8988T (cell line): Measurements from ENCODE around the gene REEP2.
A peak's percentile ranks its signal among the peaks of the same experiment; 100 is the strongest.
"Not testable (repeated sequence)": the region's sequence is repeated elsewhere in the genome, so short reads cannot be mapped to it uniquely, and the experiment has no call there.

Experiments
- DNase-seq: peaks from one replicate; pipeline ENCODE4 v3.0.0; 2011

The REEP2 gene, protein sequence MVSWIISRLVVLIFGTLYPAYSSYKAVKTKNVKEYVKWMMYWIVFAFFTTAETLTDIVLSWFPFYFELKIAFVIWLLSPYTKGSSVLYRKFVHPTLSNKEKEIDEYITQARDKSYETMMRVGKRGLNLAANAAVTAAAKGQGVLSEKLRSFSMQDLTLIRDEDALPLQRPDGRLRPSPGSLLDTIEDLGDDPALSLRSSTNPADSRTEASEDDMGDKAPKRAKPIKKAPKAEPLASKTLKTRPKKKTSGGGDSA

DNA sequence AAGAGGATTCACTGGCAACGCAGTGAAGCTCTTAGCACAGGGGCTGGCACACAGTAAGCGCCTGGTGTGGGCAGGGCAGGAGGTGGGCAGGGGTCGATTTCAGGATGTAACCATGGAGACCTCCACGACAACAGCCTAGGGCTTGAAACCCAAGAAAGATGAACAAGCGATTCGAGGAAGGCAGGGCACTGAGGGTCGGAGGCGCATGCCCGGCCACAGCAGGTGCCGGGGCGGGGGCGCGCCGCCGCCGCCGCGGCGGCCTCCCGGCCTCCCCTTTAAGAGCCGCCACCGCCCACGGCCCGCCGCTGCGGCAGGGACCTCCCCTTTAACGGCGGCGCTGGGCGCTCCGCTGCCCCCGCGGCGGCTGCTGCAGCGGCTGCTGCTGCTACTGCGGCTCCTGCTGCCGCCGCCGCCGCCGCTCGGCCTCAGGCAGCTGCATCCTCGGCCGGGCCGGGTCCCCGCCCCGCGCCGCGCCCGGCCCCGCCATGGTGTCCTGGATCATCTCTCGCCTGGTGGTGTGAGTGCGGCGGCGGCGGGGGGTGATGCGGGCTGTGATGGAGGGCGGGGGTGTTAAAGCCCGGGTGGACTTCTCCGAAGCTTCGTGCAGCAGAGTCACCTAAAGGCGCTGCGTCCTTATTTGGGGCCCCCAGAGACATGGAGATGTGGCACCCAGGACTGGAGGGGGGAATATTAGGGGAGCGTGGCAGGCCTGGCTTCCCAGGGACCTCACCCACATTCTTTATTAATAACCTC is at the start of gene REEP2:
TSS of gene REEP2 (plus strand) at position 334 of the 753 bp plus-strand sequence. CDS start at position 486, 152 bp downstream.
- peak; percentile 84 for DNase-seq

DNA sequence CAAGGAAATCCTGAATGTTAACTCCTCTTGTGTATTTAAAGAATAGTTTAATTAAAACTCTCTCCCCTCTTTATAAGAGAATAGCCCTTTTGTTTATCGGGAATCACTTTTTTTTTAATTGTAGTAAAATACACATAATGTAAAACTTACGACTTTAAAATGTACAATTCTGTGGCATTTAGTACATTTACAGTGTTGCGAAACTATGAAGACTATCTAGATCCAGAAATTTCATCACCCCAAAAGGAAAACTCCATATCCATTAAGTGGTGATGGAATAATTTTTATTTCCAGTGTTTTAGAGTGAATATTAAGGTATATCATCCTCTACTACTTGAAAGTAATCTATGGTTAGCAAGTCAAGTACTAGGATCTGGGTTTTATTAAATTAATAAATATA is 49.5 kb upstream of the REEP2 start:
- DNase-seq = no peak

DNA sequence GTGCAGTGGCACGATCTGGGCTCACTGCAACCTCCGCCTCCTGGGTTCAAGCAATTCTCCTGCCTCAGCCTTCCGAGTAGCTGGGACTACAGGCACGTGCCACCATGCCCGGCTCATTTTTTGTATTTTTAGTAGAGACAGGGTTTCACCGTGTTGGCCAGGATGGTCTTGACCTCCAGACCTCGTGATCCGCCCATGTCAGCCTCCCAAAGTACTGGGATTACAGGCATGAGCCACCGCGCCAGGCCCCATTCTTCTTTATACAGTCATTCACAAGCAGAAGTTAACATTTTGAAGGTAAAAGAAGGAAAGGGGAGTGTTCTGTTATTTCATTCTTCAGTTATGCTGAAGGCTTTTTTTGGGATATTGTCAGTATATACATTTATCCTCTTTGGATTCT is 48.9 kb upstream of the REEP2 start:
- DNase-seq = not testable (repeated sequence)

DNA sequence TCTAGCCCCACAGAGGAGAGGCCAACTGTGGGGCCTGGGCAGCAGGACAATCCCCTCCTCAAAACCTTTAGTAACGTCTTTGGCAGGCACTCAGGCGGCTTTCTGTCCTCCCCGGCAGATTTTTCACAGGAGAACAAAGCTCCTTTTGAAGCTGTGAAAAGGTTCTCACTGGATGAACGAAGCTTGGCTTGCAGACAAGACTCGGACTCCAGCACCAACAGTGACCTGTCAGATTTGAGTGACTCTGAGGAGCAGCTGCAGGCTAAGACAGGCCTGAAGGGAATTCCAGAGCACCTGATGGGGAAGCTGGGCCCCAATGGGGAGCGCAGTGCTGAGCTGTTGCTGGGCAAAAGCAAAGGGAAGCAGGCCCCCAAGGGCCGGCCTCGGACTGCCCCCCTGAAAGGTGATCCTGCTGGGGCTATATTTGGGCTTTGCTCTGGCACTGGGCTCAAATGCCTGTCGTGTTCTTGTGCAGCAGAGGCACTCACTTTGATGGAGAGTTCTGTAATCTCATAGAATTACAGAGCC is 46.9 kb upstream of the REEP2 start:
- DNase-seq = no peak

DNA sequence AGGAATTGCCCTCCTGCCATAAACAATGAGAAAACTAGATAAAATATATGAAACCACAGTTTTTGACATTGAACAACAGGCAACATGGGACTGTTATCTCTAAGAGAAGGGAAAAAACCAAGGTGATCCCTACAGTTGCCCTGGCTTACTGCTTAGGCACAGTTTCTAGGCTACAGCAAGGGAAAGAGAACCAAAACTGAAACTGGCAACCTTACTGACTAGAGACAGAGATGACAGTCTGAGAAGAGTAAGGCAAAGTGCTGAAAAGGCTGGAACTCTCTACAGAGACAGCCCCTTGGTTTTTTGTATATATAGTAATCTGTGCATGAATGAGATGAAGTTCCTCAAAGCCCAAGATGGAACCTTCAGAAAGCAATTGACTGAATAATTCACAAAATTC is 36.2 kb upstream of the REEP2 start:
- DNase-seq = no peak

DNA sequence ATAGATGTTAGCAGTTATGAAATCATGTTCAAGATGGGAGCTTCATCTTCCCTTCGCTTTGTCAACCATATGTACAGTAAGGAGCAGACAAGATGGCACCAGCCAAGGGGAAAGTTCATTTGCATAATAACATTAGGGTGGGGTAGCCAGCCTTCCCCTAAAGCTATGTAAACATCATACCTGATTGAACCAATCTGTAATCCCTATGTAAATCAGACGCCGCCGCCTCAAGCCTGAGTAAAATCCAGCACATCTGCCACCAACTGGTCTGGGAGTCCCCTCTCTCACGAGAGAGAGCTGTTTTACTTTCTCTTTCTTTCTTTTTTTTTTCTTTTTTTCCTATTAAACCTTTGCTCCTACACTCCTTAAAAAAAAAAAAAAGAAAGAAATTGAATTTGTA is 30.8 kb upstream of the REEP2 start:
- no peak for DNase-seq

DNA sequence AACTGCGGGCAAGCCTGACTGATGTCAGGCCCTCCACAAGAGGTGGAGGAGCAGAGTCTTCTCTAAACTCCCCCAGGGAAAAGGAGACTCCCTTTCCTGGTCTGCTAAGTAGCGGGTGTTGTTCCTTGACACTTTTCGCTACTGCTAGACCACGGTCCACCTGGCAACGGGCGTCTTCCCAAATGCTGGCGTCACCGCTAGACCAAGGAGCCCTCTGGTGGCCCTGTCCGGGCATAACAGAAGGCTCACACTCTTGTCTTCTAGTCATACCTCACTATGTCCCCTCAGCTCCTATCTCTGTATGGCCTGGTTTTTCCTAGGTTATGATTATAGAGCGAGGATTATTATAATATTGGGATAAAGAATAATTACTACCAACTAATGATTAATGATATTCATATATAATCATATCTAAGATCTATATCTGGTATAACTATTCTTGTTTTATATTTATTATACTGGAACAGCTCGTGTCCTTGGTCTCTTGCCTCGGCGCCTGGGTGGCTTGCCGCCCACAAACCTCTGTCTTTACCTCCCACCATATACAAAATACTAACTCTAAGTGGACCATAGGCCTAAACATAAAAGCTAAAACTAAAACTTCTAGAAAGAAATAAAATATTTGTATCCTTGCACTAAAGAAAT is 27.7 kb upstream of the REEP2 start:
- not testable (repeated sequence) for DNase-seq

DNA sequence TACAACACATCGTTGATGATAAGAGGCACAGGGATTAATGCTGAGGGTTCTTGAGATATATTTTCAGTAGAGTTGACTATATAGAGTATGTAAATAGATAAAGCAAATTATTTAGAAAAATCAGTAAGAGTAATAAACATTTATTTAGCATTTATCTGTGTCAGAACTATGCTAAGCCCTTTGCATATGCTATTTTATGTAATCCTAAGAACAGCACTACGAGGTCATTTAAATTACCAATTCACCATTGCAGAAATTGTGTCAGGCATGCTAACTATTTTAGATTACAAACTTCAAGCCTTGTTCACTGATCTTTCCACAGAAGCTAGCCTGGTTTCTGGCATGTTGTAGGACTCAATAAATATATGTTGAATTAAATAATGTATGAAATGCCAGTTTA is 20.4 kb upstream of the REEP2 start:
- DNase-seq = no peak

DNA sequence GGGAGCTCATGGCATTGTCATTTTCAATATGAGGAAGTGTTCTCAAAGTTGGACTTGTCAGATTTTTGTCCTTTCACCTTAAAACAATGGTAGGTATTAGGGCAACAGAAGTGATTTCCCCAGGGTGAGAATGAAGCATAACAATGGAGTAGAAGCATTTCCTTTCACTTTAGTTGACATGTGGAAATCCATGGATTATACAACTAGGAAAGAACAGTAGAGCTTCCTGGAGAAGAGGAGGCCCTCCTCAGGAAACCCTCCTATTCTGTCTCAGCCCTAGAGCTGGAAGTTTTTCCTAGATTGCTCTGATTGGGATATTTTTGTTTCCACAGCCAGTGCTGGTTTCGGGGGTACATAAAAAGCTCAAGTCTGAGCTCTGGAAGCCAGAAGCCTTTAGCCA is 13.8 kb upstream of the REEP2 start:
- DNase-seq = no peak

DNA sequence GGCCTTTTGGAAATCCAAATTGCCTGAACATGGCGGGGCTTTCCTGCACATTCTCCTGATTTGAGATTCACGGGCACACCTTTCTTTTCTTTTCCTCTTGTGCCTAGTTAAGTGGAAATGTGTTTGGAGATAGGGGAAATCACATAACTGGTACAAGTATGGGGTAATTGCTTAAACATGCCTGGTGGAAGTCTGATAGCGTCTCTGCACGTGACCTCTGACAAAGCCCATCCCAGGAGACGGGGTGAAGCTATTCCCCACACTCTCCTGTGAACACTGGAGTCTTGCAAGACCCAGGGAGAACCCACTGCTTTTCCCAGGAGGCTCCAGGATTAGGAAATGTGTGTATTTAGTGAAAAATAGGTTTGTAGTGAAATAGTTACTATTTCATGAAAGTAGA is 2.9 kb upstream of the REEP2 start:
- no peak for DNase-seq

DNA sequence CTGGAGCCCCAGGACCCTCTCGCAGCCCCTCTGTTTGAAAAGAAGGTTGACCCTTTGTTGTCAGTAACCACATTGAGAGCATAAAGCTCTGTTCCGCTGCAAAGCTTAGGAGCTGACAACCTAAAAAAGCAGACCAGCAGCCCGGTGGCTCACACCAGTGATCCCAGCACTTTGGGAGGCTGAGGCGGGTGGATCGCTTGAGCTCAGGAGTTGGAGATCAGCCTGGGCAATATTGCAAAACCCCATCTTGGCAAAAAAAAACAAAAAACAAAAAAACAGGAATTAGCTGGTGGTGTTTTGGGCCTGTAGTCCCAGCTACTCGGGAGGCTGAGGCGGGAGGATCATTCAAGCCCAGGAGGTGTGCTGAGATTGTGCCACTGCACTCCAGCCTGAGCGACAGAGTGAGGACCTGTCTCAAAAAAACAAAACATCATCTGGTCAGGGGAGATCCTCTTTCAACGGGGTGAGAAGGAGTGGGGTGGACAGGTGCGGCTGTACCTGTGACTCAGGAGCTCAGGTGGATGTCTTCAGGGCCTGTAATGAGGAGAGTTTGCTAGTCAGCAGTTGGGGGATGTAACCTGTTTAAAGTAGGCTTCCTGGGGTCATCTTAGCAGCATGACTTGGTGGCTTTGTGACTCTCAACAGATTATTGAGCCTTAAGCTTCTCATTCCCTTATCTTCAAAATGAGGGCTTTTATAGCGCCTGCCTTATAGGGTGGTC is 694 bp upstream of the REEP2 start:
- DNase-seq = no peak

DNA sequence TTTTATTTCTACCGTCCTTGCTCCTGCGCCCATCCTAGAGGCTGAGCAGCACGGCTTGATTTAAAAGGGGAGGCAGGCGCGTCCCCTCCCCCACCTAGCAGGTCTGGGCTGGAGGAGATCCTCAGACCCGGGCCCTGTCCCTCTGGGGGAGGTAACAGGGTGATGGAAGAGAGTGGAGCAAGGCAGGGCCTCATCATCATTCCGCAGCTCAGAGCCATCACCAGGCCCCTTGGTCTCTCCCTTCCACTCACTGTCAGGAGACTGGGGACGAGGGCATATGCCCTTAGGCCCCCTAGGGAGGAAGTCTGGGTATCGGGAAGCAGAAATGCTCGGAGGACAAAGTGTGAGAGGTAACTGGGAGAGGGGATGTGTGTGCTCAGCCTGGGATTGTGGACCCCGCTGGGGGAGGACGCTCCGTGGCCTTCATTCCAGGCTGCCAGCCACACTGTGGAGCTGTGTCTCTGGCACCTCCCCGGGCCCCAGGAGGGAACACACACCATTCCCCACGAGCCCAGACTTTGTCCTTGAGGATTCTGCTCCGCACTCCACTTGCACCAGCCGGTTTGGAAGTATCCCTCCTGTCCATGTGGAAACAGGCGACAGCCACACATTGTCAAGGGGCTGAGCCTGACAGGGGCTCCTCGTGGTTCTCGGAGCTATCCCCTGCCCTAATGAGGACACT is 761 bp downstream of the REEP2 start:
- DNase-seq = no peak

DNA sequence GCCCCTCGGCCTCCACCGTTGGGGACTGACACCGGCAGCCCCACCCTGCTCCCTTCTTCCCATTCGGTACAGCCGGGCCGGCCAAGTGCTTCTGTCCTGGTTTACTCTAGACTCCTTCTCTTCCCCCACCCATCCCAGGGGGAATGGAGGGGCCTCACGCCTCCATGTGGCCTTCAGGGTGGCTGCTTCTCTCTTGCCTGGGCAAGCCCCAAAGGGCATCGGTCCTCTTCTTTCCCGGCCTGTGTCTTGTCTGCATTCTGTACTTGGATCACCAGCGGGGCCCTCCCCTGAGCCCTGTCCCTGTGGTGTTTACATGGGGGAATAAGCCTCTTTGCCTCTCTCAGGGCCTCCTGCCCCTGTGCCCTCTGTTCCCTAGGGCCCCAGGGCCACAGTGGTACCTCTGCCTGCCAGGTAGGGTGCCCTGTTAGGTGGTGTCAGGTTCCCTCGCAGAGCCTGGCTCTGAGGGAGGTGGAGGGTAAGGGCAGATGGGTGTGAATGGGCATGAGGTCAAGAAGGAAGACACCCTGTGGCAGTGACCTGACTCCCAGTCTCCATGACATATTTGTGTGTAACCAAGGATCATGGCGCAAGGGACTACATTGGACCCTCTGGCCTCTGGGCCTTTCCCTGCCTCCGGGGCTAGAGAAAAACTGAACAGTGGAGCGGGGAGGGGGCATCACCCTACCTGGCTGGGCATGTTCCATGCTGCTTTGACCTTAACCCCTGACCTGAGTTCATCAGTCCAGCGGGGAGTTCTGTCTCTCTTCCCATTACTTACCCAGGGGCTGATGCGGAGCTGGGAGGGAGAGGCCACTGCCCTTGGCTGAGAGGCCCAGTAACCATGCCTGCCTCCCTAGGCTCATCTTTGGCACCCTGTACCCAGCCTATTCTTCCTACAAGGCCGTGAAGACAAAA is 1.6 kb downstream of the REEP2 start:
- no peak for DNase-seq

DNA sequence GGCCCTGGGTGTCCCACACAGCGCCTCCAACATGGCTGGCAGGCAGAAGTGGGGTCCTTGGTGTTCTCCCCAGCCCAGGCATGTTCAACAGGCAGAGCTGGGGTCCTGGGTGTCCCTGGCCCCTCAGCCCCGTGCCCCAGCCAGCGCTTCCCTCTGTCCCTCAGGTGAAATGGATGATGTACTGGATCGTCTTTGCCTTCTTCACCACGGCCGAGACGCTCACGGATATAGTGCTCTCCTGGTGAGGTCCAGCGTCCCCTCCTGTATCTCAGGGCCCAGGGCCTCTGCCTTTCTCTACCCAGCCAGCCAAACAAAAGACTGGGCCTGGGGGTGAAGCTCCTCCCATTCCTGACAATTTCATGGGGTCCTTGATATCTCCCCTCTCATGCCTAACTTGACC is 2.4 kb downstream of the REEP2 start:
- DNase-seq = no peak

DNA sequence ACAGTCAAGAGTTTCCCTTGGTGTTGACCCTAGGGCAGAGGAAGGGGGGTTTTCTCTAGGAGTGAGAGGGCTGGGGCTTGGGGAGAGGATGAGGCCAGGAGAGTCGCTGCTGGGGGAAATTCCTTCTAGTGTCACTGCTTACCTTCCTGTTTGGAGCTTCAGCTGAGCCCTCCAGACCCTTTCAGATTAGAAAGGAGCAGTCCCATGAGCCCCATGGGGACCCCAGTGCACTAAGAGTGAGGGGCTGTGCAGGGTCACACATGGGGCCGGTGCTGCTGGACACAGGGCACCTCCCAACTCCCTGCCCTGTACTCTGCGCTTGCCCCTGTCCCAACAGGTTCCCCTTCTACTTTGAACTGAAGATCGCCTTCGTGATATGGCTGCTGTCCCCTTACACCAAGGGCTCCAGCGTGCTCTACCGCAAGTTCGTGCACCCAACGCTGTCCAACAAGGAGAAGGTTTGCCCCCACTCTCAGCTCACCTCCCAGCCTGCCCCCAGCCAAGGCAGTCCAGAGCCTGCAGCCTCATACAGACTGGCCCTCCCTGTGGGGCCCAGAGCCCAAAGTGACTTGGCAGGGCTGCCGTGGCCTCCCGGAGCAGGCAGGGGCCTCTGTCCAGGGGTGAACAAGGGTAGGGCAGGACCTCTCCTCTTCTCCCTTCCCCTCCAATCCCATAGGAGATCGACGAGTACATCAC is 5.4 kb downstream of the REEP2 start:
- no peak for DNase-seq

DNA sequence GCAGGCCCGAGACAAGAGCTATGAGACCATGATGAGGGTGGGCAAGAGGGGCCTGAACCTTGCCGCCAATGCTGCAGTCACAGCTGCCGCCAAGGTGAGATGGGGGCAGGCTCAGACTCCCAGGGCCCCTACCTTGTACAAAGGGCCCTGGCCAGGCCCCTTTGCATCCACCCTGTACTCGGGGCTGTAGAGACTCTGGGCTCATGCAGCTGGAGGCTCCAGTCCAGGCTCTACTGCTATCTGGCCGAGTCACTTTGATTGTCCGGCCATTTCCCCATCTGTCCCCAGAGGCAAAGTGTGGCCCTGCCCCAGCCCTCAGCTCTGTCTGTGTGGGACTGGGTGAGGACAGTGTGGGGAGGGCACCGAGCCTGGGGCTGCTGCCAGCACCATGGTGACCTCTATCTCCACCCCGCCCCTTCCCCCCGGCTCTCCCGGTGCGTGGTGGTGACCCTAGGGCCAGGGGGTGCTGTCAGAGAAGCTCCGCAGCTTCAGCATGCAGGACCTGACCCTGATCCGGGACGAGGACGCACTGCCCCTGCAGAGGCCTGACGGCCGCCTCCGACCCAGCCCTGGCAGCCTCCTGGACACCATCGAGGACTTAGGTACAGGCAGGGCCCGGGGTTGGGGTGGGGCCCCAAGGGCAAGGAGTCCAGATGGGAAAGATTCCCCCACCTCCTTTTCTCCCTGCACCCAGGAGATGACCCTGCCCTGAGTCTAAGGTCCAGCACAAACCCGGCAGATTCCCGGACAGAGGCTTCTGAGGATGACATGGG is 6.1 kb downstream of the REEP2 start:
- no peak for DNase-seq

DNA sequence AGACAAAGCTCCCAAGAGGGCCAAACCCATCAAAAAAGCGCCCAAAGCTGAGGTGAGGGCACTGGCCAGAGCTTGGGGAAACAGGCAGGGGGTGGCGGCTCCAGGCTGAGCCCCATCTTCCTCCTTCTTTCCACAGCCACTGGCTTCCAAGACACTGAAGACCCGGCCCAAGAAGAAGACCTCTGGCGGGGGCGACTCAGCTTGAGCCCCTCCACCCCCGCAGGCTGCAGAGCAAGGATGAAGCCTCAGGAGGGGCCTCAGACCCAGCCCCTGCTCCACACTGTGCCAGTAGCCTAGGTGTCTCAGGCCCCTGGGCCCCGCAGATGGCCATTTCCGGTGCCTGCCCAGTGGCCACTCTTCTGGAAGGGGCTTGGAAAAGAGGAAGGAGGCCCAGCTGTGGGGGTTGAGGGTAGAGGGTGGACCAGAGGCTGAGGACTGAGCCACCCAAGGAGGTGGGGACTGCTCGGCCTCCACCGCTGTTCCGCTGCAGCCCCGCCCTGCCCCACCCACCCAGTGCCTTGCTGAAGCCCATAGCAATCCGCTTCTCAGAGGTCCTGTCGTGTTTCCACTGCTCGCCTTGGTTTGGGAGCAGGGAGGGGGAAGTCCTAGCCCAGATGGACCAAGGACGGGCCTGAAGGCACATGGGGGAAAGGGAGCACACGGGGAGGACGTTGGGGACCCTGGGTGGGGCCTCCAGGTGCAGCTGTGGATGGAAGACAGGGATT is 6.9 kb downstream of the REEP2 start:
- DNase-seq = no peak

DNA sequence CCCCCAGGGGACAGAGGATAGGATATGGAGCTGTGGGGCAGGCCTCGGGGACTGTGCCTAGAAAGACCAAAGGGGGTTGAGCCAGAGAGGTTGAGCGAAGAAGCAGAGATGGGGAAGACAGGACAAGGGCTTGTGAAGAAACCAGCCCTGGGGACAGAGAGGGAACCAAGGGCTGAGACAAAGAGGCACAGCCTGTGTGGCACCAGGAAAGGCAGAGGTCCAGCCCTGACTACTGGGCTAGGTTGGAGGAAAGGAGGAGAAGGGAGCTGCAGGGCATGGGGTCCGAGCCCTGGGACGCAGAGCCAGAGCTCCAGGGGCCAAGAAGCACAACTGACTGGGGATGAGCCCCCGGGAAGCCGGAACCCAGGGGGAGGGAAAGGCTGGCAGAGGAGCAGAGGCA is 9.2 kb downstream of the REEP2 start:
- no peak for DNase-seq
